NCI-H2196 (cell line): ENCODE results near the gene CYP2F1.
"Not testable (repeated sequence)": the region's sequence is repeated elsewhere in the genome, so short reads cannot be mapped to it uniquely, and the experiment has no call there.

ENCODE experiments used
- DNase-seq: peaks from one replicate; lab custom pipeline; 2025; ENCODE audit not compliant: unreplicated experiment; lab: John Stamatoyannopoulos, UW

Gene CYP2F1

GRCh38 chr19:41126765-41127203 lies 12.6 kb downstream of the CYP2F1 start:
- DNase-seq: peak; percentile 5

DNA sequence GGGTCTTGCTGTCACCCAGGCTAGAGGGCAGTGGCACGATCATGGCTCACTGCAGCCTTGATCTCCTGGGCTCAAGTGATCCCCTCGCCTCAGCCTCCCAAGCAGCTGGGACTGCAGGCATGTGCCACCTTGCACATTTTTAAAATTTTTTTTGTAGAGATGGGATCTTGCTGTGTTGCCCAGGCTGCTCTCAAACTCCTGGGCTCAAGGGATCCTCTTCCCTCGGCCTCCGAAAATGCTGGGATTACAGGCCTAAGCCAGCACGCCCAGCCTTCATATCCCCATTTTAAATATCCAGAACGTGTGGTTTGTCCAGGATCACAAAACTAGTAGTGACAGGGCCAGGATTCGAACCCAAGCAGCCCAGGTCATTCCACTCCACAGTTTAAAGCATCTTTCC lies 13.1 kb downstream of the CYP2F1 start:
- DNase-seq: not testable (repeated sequence)

- DNase-seq: peak; percentile 65
Measured at GRCh38 chr19:41127801-41128300, 13.6 kb downstream of the CYP2F1 start.

DNA sequence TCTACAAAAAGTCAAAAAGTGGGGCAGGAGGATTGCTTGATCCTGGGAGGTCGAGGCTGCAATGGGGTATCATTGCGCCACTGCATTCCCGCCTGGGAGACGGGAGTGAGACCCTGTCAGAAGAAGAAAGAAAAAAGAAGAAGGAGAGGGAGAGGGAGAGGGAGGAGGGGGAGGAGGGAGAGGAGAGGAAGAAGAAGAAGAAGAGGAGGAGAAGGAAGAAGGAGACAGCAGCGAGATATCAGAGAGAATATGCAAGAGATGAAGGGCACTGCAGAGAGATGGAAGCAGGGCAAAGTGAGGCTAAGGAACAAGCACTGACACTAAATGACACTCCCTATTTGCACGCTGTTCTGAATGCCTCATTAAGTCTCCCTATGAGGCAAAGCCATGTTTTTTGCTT lies 14.5 kb downstream of the CYP2F1 start:
- no peak for DNase-seq

- DNase-seq: no peak
Measured at GRCh38 chr19:41131186-41131585, 17.0 kb downstream of the CYP2F1 start.

GRCh38 chr19:41133260-41133659 lies 19.0 kb downstream of the CYP2F1 start:
- no peak for DNase-seq

GRCh38 chr19:41134616-41135015 lies 20.4 kb downstream of the CYP2F1 start:
- DNase-seq: no peak

DNA sequence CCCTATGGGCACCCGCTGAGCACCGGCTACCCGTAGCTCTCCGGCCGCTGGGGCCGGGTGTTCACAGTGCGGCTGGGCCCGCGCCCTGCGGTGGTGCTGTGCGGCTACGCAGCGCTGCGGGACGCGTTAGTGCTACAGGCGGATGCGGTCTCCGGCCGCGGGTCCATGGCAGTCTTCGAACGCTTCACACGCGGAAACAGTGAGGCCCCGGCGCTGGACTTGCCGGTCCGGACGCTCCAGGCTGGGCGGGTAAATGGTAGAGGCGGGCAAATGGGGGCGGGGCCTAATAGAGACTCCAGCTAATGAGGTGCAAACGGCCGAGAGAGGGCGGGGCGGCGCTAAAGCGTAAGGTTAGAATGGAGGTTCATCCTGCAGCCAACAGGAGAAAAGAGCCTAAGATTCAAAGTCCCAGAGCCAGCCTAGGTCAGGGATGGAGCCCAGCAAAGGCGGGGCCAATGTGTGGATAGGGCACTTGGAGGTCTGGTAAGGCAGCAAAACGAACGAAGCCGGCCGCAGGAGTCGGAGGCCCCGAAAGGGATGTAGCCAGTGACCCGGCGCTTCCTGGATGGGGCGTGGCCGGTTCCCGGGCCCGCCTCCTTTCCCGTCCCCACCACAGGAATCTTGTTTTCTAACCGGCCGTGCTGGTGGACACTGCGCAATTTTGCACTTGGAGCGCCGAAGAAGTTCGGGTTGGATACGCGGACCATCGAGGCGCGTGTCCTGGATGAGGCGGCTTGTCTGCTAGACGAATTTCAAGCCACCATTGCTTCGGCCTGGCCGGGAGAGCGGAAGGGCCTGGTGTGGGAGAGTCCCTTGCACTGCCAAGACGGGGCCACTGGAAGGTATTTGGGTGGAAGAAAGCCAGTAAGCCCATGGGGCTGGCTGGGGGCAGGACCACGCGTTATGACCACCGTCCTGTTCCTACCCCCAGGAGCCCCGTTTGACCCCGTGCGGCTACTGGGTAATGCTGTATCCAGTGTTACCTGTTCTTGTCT lies 21.5 kb downstream of the CYP2F1 start:
- not testable (repeated sequence) for DNase-seq

- DNase-seq: no peak
Measured at GRCh38 chr19:41136636-41137455, 22.6 kb downstream of the CYP2F1 start.

DNA sequence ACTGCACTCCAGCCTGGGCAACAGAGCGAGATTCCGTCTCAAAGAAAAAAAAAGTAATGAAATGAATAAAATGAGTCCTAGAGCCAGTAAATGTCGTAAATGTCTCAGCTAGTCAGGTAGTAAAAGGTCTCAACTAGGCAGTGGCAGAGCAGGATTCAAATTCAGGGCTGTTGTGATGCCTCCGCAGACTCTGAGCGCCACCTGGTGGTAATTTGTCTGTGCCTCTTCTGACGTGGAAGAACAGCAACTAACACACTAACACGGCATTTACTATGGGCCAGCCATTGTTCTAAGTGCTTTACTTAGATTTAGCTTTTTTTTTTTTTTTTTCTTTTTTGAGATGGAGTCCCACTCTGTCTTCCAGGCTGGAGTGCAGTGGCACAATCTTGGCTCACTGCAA lies 30.2 kb downstream of the CYP2F1 start:
- DNase-seq: peak; percentile 82

GRCh38 chr19:41149831-41150230 lies 35.6 kb downstream of the CYP2F1 start:
- no peak for DNase-seq

GRCh38 chr19:41150986-41151385 lies 36.8 kb downstream of the CYP2F1 start:
- not testable (repeated sequence) for DNase-seq

- DNase-seq: no peak
Measured at GRCh38 chr19:41154060-41154459, 39.8 kb downstream of the CYP2F1 start.

DNA sequence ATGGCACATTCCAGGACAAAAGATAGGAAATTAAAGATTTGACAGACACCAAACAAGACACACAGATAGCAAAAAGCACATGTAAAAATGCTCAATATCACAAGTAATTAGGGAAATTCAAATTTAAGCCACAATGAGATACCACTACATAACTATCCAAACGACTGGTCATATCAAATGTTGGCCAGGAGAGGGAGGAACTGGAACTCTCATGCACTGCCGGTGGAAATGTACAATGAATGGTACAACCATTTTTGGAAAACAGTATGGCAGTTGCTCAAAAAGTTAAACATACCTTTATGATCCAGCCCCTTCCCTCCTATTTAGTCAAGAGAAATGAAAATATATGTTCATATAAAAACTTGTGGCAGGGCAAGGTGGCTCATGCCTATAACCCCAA lies 42.0 kb downstream of the CYP2F1 start:
- no peak for DNase-seq

DNA sequence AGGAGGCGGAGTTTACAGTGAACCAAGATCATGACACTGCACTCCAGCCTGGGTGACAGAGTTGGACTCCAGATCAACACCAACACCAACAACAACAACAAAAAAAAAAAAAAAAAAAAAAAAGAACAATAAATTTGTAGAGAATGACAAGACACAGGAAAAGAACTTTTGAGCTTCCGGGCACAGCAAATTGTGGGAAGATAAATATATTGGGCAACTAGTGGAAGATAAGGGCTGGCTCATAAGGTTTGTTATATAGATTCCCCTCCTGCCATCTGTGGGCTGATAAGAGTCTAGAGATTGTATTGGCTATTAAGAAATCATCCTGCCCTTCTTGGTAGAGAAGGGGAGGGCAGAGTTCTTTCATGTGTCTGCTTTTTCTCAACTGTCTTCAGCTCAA lies 45.6 kb downstream of the CYP2F1 start:
- no peak for DNase-seq

- DNase-seq: no peak
Measured at GRCh38 chr19:41161903-41162302, 47.7 kb downstream of the CYP2F1 start.

GRCh38 chr19:41166944-41167804 lies 52.9 kb downstream of the CYP2F1 start:
- DNase-seq: no peak

- no peak for DNase-seq
Measured at GRCh38 chr19:41172297-41173164, 58.3 kb downstream of the CYP2F1 start.

DNA sequence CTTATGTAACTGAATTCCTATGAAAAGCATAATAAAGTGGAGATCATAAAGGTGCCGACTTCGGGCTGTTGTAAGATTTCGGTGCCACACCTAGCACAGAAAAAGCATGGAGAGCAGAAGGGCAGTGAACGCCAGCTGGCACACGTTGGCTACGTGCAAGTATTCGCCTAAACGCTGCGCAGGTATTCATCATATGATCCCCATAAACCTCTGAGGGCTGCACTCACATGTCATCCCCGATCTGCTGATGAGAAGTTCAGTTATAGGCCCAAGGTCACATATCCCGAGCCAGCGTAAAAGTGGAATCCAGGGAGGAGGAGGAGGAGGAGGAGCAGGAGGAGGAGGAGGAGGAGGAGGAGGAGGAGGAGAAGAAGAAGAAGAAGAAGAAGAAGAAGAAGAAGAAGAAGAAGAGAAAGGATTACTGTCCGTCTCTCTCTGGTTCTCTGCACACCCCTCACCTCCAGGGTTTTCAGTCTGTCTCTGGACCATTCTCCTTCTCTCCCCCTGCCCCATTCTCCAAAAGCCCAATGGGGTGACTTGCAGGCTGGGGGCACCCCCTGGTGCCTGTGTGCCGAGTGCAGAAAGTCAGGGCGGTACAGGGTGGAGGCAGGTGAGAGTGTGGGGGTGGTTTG lies 60.2 kb downstream of the CYP2F1 start:
- DNase-seq: no peak
